Measurements from ENCODE around the gene TMEM132D.

DNA sequence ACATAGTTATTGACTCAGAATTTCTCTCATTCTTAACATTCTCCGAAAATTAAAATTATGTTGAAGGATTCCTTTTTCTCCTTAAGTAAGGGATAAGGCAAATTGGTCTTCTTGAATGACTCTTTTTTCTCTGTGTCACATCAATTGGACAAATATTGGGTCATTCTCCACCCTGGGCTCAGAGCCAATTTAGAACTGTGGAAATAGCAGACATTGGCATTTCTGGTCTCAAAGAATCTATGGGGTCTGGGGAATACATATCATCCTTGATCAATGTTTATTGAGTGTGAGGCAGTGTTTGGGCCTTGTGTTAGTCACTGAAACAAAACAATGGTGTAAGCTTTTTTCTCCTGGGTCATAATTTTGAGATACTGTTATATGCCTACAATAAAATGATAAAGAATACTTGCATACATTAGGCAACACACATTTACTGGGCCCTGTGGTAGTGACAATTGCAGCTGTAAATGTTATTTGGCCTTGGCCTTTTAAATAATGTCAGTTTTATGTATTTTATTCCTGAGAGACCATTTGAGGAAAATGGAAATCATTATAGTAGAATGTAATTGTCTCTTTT lies 414.6 kb downstream of the TMEM132D start:
- TF ChIP-seq POLR2A (IDR thresholded peaks at IDR 0.05; ENCODE audit: low read length) (no peak), GATA1 (IDR thresholded peaks at IDR 0.05; ENCODE audit: low read depth, low read length) (no peak)

Data from erythroblast (primary cell).